Measurements from ENCODE around the gene RNF31. TPM values are rescaled to one million over a fixed set of nuclear protein-coding genes. Genes with fewer than 3 reads are reported as not detected.

The RNF31 gene
- total and polyA plus RNA-seq, 2 of the 13 experiments (the other 11 are each of a cell fraction or from before 2014, with no cell fraction given) = 48.2 to 86.8 TPM

DNA sequence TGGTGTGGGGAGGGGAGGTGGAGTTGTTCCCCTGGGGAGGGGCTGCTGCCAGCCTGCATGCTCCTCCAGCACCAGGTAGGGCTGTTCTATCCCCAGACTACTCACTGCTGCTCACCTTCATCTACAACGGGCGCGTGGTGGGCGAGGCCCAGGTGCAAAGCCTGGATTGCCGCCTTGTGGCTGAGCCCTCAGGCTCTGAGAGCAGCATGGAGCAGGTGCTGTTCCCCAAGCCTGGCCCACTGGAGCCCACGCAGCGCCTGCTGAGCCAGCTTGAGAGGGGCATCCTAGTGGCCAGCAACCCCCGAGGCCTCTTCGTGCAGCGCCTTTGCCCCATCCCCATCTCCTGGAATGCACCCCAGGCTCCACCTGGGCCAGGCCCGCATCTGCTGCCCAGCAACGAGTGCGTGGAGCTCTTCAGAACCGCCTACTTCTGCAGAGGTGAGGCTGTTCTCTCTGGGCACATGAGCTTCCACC is 17.3 kb downstream of the RNF31 start (continued):
- TF ChIP-seq ATF7 (IDR thresholded peaks at IDR 0.05) (no peak), ATF7 (CRISPR knock-in tag; IDR thresholded peaks at IDR 0.05) (peak; percentile 28; the same call in 1 of the 2 replicates)

DNA sequence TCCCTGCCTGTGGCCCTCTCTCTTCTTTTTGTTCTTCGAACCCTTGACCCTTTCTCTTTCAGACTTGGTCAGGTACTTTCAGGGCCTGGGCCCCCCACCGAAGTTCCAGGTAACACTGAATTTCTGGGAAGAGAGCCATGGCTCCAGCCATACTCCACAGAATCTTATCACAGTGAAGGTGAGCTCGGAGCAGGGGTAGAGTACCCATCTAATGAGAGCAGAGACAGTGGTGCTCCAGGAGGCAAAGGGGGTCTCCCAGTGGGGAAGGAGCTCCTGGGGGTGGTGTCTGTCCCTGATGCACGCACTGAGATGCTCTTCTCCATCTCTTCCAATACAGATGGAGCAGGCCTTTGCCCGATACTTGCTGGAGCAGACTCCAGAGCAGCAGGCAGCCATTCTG is 18.5 kb downstream of the RNF31 start:
- DNase-seq (ENCODE audit: low spot score) = no peak
- TF ChIP-seq ZNF232 (CRISPR knock-in tag; IDR thresholded peaks at IDR 0.05; ENCODE audit: borderline replicate concordance) (no peak), ZNF563 (CRISPR knock-in tag; IDR thresholded peaks at IDR 0.05) (0 out of 2 replicates have a peak, but pooled peaks have one; percentile 24), ZNF781 (CRISPR knock-in tag; IDR thresholded peaks at IDR 0.05; ENCODE audit: borderline replicate concordance, not compliant biosample characterization) (no peak), ZNF572 (CRISPR knock-in tag; IDR thresholded peaks at IDR 0.05) (0 out of 2 replicates have a peak, but pooled peaks have one; percentile 30)
- no TSS peak for BruUV-seq (replicated peaks)
- H3K9ac ChIP-seq (ENCODE audit: insufficient read depth, low read depth, low read length) = no peak overlapping the region
- H3K36me3 ChIP-seq (replicated peaks in 1 of 2; ENCODE audit: control insufficient read depth in 1 of 2, insufficient read depth in 2 of 2, low read length in 2 of 2) = peaks cover 30 to 40% of the 10 kb centered on the region in 2 experiments; a peak in 4 of 5 replicates
- H3K9me3 ChIP-seq (ENCODE audit: low read length) = no peaks in the 10 kb centered on the region
- H3K4me3 ChIP-seq (replicated peaks in 1 of 3; ENCODE audit: insufficient read depth in 1 of 3, low read depth in 2 of 3, low read length in 3 of 3) = no peak overlapping the region
- in situ Hi-C loops (cut with HindIII; ENCODE audit: extremely low pct_ligation_motif_present, low pct_unique_long_range_greater_than_20kb) (no loop called here), intact Hi-C loops (cut with micrococcal nuclease; ENCODE audit: unreplicated experiment) (no loop called here)
- no peak for ATAC-seq
- no peak overlapping the region for H2AFZ ChIP-seq (ENCODE audit: low read length)
- H4K20me1 ChIP-seq (ENCODE audit: insufficient read depth, low read length) = no peaks in the 10 kb centered on the region
- WGBS (ENCODE audit: low lambda C conversion rate) = 92% methylated on average over 5 of the region's 5 CpGs
- H3K27me3 ChIP-seq (ENCODE audit: control insufficient read depth in 1 of 2, insufficient read depth in 2 of 2, low read length in 2 of 2) = no peaks in the 10 kb centered on the region; a peak in 1 of 5 replicates
- ChIA-PET CTCF (ENCODE audit: low intra/inter-chr PET ratio, low total read pairs) (no interaction called here), POLR2A (interaction anchor here (1.1 to 2.0 kb wide), 4 partner anchors 11 to 30 kb away, joined by 3 to 10 read pairs (median 4); partner anchors contain the start of genes EMC9, PSME1 and PSME2)
- no peak overlapping the region for H3K4me2 ChIP-seq (ENCODE audit: low read depth, low read length)
- no peak overlapping the region for H3K27ac ChIP-seq (ENCODE audit: extremely low read length, insufficient read depth, low read length)
- H3K4me1 ChIP-seq (ENCODE audit: insufficient read depth, low read length) = peaks cover 17% of the 10 kb centered on the region
- peaks cover 5% of the 10 kb centered on the region for H3K79me2 ChIP-seq (ENCODE audit: insufficient read depth, low read length)
- FAIRE-seq = no peak

All from HepG2 (cell line).